Activated CD4-positive, alpha-beta T cell treated with anti-CD3 and anti-CD28 coated beads, Interleukin-2, amount 50 U/mL, for 4 hours (primary cell): ENCODE measurements around the gene BRINP1.

Source experiments
- DNase-seq, 2 experiments: peaks; one replicate each; pipeline ENCODE4 v3.0.0-alpha.2; 2020

BRINP1 gene, protein sequence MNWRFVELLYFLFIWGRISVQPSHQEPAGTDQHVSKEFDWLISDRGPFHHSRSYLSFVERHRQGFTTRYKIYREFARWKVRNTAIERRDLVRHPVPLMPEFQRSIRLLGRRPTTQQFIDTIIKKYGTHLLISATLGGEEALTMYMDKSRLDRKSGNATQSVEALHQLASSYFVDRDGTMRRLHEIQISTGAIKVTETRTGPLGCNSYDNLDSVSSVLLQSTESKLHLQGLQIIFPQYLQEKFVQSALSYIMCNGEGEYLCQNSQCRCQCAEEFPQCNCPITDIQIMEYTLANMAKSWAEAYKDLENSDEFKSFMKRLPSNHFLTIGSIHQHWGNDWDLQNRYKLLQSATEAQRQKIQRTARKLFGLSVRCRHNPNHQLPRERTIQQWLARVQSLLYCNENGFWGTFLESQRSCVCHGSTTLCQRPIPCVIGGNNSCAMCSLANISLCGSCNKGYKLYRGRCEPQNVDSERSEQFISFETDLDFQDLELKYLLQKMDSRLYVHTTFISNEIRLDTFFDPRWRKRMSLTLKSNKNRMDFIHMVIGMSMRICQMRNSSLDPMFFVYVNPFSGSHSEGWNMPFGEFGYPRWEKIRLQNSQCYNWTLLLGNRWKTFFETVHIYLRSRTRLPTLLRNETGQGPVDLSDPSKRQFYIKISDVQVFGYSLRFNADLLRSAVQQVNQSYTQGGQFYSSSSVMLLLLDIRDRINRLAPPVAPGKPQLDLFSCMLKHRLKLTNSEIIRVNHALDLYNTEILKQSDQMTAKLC

DNA sequence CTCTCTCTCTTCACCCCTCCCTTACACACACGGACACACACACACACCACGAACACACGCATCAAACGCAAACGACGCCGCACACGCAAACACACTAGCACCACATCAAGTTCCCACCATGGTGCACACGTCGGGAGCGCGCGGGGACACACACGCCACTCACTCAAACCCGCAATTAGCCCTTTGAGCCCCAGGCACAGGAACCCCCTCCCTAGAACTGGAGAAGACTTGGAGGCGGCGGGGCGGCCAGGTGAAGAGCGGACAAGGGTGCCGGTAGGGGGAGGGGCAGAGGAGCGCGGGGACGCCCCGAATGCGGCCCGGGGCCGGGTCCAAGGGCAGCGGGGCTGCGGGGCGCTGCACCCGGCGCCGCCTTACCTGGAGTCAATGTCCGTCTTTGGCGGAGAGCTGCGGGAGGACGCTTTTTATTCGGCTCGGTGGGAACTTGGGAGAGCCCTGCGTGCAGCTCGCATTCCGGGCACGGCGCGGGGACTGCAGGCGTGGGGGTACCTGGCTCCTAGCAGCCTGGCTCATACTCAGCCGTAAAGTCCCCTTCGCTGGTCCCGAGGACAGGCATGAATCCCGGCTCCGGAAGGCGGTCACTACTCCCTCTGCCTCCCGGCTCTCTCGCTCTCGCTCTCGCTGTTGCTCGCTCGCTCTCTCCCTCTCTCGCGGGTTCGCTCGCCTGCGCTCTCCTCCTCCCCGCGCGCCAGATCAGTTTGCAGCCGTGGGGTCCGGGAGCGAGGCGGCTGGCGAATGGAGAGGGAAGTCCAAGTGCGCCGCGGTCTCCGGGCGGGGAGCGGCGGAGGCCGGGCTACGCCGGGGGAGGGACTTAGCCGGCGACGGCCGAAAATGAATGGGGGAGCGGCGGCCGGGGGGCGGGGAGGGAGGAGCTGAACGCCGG, at the start of gene BRINP1:
Gene BRINP1 (minus strand): TSS at position 755 of the 901 bp plus-strand sequence. CDS start 56,080 bp downstream, outside the sequence.
- no peak for DNase-seq

DNA sequence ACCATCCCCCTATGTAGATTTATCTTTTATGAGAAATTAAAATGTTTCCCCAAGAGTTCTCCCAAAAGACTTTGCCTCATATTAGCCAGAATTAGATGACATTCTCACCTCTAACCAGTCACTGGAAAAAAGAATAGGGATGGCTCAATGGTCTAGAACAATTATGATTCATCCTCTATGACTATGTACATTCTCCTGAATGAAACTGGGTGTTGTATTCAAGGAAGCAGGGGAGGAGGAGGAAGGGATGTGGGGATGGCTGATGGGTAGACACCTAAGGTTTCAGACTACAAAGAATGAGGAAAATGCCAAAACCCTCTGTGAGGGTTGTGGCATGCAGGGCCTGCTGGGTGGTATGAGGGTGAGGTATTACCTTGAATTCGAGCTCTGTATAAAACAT, 49.5 kb upstream of the BRINP1 start:
- DNase-seq: no peak

DNA sequence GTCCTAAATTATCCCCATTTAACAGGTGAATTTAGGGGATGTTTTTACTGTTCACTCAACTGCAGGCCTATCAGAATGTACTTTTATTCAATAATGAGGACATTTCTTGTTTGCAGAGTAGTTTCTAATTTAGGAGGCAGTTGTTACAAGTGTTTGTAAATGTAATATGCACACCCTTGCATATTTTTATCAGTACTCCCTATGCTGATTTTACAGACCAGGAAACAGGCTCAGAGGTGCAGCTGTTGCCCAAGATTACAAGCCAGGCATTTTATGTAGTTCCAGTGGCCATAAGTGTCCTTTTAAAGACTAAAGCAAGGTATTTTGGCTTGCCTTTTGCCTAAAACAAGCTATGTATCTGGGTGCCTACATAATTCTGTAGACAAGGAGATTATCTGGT, 47.6 kb upstream of the BRINP1 start:
- DNase-seq: no peak

DNA sequence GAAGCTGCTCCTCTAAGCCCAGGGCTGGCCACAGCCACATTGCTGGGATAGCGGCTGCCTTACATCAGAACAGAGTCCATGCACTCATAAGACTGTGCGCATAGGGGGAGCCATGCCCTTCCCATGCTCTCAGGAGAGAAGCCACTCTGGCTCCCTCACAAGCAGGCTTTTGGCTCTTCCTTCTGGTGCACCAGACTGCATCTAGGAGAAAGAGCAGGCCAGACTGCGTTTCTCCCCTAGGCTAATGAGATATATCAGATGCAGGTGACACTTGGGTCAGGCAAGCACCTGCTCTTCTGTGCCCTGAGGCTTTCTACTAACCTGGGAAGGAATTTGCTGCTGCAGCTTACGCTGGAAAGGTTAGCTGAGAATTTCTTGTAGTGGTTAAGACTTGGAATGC, 43.2 kb upstream of the BRINP1 start:
- no peak for DNase-seq

DNA sequence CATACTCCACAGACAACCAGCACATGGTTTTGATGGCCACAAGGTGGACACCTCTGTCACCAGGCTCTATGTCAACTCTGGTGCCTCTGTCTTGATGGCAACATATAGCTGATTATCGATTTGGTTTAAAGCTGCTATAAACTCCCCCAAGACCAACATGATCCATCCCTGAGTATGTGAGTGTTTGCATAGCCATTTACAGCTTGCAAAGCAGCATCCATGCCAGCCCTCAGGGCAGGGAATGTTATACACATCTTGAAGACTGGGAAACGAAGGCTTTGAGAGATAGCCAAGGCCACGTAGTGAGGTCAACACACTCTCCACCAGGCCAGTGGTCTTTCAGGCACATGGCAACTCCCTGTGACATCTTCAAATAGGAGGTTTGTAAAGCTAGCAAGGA, 40.3 kb upstream of the BRINP1 start:
- DNase-seq: no peak

DNA sequence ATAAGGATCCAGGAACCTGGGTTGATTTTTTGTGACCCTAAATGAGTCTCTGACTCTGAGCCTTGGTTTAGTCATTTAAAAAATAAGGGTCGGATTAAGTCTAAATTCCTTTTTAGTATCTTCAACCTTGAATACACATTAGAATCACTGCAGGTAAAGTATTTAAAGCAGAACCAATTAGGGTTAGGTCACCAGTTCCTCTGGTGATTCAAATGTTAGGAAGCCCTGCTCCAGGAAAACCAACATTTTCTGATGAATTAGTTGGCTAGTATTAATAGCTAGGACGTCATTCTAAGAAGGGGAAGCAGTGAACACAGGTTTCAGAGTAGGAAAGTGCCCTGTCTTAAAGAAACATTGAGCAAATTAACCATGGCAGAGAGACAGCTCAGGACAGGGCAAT, 31.4 kb upstream of the BRINP1 start:
- DNase-seq: no peak

DNA sequence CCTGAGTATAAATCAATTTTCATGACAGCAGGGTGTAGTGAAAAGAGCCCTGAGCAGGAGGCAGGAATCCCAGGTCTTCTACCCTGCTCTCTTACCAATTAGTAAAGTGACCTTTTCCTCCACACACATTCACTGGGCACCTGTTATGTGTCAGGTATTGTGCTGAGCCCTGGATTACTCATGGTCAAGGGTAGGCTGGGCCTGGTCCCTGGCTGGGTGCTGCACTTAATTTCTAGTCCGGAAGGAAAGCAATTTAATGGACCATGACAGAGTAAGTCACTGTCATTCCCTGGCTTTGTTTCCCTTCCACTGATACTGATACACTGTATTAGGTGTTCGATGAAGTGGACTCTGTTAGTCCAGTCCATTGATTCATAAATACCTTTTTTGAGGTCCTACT, 29.1 kb upstream of the BRINP1 start:
- no peak for DNase-seq

DNA sequence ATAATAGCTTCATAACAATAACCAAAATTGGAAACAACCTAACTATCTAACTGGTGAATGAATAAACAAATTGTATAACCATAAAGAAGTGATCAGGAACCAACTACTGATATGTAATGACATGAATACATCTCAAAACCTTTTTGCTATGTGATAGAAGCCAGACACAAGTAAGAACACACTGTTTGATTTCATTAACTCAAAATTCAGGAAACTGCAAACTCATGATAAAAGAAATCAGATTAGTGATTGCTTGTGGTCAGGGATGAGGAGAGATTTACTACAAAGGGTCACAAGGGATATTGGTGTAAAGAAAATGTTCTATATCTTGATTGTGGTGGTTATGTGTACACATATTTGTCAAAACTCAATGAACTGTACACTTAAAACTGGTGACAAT, 22.6 kb upstream of the BRINP1 start:
- DNase-seq: no peak

DNA sequence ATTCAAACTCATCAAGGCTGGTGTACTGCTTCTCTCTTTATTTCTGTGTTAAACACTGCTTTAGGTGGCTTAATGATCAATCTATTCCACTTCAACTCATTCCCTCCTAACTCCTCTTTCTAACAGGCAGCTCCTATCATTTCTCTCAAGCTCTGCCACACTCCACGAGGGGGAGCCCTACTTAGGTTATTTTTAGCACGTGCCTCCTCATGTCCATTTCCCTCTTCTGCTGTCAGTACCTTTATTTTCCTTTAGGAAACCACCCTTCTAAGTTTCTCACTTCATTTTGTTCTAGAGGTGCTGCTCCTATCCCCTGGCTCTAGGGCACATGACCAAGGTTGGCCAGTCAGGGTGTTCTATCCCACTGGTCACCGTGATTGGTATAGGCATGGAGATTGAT, 6.7 kb upstream of the BRINP1 start:
- DNase-seq: no peak

DNA sequence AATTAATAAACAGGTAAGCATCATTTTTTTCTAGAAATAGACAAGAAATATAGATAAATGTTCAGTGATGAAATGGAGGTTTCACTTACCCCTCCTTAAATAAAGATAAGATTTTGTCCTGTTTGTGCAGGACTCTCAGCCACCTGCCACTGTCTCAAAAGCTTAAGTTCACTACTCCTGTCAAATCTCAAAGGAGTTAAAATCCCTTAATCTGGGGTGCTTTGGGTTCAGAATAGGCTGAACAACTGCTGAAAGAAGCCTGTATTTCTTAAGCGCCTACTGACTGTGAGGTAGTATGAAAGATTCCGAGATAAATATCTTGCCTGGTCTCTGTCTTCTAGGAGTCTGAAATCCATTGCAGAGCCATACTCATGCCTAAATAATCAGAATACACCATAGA, 3.7 kb upstream of the BRINP1 start:
- DNase-seq: no peak

DNA sequence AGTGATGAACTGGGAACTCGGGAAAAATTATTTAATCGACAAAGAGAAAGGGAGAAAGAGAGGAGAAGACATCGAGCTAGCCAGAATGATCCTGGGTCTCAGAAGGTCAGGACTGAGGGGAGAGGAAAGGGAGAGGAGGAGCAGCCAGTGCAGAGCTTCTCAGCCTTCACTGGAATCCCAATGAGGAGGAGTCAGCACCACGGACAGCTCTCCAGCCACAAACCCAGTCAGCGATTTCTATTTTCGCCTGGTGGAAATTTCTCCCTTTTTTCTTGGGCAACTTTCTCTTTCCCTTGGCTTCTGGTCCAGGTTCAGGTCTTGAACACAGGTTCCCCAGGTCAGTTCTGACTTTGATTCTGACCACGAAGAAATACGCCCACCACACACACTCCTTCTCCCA, 1.6 kb upstream of the BRINP1 start:
- no peak for DNase-seq

DNA sequence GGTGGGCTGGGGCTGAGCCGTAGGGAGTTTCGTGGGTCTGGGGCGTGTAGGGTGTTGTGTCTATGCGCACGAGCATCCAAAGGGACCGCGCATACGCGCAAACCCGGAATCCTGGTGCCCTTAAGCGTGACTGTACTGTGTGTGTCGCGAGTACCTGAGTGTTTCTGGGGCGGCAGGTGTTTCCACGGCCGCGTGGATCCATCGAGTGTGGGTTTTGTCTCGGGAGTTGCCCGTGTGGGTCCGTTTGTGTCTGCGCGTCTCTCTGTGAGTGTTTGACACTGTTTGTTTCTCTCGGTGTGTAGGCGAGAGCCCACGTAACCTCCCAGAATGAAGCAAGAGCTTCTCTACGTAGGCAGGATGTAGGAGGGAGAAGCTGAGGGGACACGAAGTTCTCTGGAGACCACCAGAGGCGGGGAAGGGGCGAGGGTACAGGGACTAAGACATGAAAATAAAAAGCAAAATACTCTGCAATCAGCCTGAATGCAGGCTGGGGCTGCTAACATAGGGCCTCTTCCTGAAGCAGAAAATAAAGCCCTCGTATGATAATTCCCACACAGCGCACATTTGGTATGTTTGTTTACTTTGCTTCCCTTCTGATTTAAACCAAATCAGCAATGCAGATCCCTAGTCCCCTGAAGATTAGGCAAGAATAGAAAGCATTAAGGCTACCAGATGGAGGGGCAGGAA, 588 bp upstream of the BRINP1 start:
- no peak for DNase-seq

DNA sequence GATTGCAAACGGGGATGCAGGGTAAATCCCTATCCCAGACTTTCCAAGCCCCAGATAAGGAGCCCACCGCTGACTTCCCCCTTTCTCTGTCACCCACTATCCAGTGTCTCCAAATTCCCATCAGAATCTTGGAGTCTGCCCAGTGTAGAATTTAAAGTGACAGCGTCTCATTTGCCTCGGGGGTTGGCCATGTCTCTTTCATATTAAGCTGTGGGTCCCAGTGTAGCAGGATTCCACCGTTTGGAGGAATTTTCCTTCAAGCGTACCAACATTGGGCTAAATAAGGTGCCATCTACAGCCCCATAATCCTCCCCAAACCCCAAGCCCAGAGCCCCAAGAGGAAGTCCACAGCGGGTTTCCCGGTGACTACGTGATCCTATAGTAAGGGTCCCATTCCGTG, 1.1 kb downstream of the BRINP1 start:
- DNase-seq: no peak

DNA sequence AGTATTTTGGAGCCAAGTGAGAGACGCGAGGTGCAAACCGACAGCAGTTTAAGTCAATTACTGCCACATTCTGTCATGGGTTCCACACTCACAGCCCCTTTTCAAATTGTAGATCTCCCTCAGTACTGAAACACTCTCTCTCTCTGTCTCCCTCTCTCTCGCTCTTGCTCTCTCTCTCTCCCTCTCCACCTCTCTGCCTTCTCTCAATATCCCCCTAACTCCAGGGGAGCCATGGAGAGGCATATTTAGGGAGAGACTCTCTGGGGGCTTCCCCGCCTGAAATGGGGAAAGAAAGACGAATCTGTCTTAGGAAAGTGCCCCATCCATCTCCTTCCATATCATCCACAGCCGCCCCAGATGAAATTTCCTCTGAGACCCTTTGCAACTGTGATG, 1.6 kb downstream of the BRINP1 start:
- no peak for DNase-seq

DNA sequence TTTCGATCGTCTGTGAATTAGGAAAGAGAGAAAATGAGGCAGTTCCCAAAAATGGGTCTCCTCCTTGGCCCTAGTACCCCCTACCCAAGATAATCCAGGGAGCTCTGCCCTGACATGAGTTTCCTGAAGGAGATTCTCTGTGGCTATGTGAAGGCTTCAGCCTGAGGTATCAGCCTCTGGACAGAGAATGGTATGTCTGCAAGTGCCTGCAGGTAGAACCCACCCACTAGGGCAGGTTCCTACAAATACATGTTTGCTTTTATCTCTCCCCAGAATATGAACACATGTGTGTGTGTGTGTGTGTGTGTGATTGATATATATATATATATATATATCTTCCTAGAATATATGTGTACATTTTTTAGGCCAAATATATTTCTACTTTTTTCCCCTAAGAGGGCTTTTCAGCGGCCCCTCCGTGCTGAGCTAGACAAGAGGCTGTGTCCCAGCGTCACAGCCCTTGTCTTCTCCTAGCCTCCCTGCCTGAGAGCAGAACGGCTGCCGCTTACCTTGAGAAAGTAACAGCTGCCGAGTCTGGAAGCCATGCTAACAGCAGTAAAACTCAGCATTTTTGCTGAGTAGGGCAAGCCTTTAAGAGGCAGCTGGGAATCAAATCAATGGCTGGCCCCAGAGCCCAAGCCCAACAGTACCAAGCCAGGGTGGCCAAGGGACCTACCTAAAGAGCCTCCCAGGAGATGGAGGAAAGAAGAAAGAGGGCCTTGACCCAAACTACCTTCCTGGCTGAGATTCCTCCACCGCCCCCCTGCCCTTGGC, 2.1 kb downstream of the BRINP1 start:
- no peak for DNase-seq

DNA sequence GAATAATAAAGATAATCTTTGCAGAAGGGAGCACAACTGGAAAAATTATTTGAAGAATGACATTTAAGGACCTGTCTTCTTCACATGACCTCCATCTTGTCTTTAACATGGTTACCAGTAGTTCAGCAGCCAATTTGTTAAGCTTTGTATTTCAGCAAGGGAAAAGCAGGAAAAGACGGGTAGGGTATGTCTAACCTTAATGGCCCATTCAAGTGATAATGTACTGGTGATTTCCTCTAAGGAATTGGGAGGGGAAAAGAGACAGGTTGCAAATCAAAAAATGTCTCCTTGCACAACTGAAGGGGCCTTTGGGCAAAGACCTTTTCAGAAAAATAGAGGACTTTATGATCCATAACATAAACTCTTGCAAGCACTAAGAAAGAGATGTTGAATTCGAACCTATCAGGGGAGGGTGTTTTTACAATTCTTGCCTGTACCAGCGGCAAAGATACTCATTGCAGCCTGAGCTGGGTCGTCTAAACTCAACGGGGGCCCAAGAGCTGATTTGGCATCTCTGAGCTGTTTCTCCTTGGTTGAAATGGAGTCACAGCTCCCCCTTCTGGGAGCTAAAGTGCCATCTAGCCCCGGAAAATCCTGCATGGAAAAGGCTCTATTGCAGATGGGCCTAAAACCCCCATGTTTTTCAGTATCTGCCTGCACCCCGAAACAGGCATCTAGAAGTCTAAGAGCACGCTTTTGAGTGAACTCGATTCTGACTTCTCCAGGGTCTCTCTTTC, 3.8 kb downstream of the BRINP1 start:
- no peak for DNase-seq

DNA sequence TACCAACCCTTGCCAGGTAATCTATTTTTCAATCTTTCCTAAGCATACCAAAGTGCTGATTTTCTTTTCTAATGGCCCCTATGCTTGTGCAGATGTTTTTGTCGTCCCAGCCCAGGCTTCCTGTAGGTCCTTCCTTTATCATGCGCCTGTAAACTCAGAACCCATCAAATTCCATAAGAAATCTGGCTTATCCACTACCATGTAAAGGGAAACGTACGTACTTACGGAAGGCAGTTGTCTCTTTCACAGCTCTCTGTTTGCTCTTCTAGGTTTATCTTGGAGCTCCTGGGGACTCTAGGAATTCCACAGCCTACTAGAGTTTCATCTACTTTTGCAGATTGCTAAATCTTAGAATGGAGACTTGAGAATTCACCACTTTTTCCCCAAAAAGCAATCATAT, 9.0 kb downstream of the BRINP1 start:
- no peak for DNase-seq

DNA sequence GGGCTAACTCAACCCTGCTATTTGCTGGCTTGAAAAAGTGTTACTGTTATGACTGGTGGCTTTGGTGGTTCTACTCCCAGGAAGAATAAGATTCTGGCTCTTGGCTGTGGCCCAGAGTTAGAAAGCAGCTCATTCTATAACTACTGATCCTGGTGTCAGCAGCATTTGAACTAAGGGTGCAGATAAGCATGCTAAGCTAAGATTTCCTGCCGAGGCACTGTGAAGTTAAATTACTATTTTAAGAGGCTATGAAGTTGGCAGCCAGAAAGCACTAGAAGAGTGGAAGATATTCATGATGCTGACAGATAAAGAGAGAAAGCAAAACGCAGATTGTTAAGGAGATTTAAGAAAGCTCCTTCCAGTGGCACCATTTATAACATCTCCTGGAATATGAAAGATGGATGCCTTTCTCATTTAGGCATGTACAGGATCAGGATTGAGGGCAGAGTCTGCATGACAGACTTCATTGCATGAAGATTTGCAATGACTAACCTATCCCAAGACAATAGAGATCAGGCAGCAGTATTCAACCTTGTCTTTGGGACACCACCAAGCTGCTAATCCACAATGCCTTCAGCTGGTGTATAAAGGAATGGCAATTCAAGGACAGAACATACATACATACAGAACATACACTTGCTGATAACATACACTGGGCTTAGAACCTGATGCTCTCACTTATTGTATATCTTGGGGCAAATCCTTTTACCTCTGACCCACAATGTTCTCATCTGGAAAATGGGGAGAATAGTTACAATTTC, 11.7 kb downstream of the BRINP1 start:
- DNase-seq: no peak

DNA sequence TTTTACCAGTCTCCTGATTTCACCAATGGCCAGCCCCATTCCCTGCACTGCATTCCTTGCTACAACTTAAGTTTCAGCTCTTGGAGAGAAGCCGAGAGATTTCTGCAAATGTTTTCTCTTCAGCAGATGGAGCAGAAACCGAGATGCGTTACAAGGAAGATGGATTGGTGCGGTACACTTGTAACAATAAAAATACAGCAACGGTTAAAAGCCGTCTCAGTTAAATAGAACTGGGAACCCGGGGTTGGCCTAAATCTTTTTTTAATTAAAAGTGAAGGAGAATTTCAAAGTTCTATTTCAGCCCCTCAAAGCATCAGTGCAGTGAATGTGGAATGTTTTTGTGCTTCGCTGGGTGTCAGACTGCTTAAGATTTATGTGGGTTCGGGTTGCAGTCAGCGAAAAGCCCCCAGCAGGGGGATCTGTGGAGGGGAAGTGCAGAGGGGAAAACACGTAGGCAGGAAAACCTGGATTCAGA, 19.8 kb downstream of the BRINP1 start:
- DNase-seq: no peak
